GM23248 (cell line): ENCODE data around the gene LRPAP1.
"Not testable (repeated sequence)": the region's sequence is repeated elsewhere in the genome, so short reads cannot be mapped to it uniquely, and the experiment has no call there.

Source experiments
- EZH2 ChIP-seq: fragments of 200-600 bp; sonication (generic); IDR thresholded peaks from 2 replicates; pipeline ENCODE4 v1.6.1; 2018; ENCODE audit warnings: antibody characterized with exemption, mild to moderate bottlenecking; ENCODE audit not compliant: insufficient read depth, poor library complexity, severe bottlenecking
- EZH2phosphoT487 ChIP-seq: fragments of 200-600 bp; sonication (generic); IDR thresholded peaks from 2 replicates; pipeline ENCODE4 v1.6.1; 2018; ENCODE audit warnings: antibody characterized with exemption, moderate library complexity, mild to moderate bottlenecking, low read depth; ENCODE audit not compliant: insufficient read depth

DNA sequence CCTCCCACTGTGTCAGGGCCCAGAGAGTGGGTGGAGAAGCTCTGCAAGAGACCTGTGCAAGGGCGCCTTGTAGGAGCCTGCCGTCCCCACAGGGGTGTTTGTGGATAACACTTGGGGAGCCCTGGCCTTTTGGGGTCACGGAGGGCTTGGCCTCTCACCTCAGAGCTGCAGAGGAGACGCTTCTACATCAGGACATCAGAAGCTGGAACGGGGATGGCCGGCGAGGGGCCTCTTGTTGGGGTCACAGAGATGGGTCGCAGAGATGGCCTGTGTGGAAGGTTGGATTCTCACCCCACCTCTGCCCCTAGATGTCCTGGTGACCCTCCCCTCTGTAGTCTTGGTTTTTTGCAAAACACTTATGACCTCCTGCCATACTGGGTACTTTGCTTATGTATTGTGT is 13.1 kb upstream of the LRPAP1 start:
- not testable (repeated sequence) for TF ChIP-seq EZH2phosphoT487, EZH2
